OCI-LY7 (cell line): ENCODE data around the gene PAK4. TPM values are rescaled to one million over a fixed set of nuclear protein-coding genes. Genes with fewer than 3 reads are reported as not detected.

ENCODE experiments used
- BruUV-seq: library from RNA; stranded (reverse); fragments of 400-500 nt; replicated peaks from 2 replicates; lab custom pipeline; 2021; lab: Mats Ljungman, UMichigan
- CTCF ChIA-PET: fragments of 300-600 bp; sonication (Branson Sonifier 250); formaldehyde crosslinking; loops from one replicate; lab custom pipeline; 2022; ENCODE audit warnings: antibody characterized with exemption; ENCODE audit not compliant: unreplicated experiment; lab: Charles Lee
- POLR2A ChIA-PET: fragments of 300-600 bp; sonication (Branson Sonifier 250); formaldehyde crosslinking; loops from one replicate; lab custom pipeline; 2022; ENCODE audit warnings: antibody characterized with exemption; lab: Charles Lee
- DNase-seq: peaks from one replicate; pipeline ENCODE4 v3.0.0-alpha.2; 2015; ENCODE audit warnings: low spot score
- H2AFZ ChIP-seq: fragments of 200-600 bp; sonication (generic), shearing (Covaris generic); 2 replicates; pipeline ENCODE4 v1.6.1; 2014; ENCODE audit warnings: mild to moderate bottlenecking, antibody characterized with exemption, low read length, moderate library complexity
- H3K27ac ChIP-seq: fragments of 200-600 bp; sonication (generic); 2 replicates; pipeline ENCODE4 v1.5.1; 2014; ENCODE audit warnings: mixed run types, low read depth, mild to moderate bottlenecking, moderate library complexity, low read length, inconsistent platforms; ENCODE audit not compliant: poor library complexity, severe bottlenecking
- H3K36me3 ChIP-seq: fragments of 200-600 bp; sonication (generic); 2 replicates; pipeline ENCODE4 v1.6.1; 2014; ENCODE audit warnings: mild to moderate bottlenecking, antibody characterized with exemption, low read length, moderate library complexity, mixed read lengths; ENCODE audit not compliant: insufficient read depth
- H3K4me1 ChIP-seq: fragments of 200-600 bp; sonication (generic); 2 replicates; pipeline ENCODE4 v1.5.1; 2014; ENCODE audit warnings: mild to moderate bottlenecking, low read length; ENCODE audit not compliant: insufficient read depth, poor library complexity, severe bottlenecking
- H3K4me2 ChIP-seq: fragments of 200-600 bp; sonication (generic); 2 replicates; pipeline ENCODE4 v1.6.1; 2014; ENCODE audit warnings: mild to moderate bottlenecking, low read length
- H3K4me3 ChIP-seq: fragments of 200-600 bp; sonication (generic); 2 replicates; pipeline ENCODE4 v1.5.1; 2014; ENCODE audit warnings: mild to moderate bottlenecking, low read depth, low read length; ENCODE audit not compliant: poor library complexity, severe bottlenecking
- H3K79me2 ChIP-seq: fragments of 200-600 bp; sonication (generic); 2 replicates; pipeline ENCODE4 v1.6.1; 2016; ENCODE audit warnings: low read depth, mild to moderate bottlenecking, low read length, moderate library complexity, mixed read lengths; ENCODE audit not compliant: insufficient read depth
- H3K9me2 ChIP-seq: fragments of 200-600 bp; sonication (generic); 2 replicates; pipeline ENCODE4 v1.6.1; 2016; ENCODE audit warnings: mild to moderate bottlenecking, low read length, mixed read lengths; ENCODE audit not compliant: insufficient read depth
- H3K9me3 ChIP-seq: fragments of 200-600 bp; sonication (generic); 2 replicates; pipeline ENCODE4 v1.6.1; 2014; ENCODE audit warnings: mild to moderate bottlenecking, mixed run types, low read length, mixed read lengths
- H4K20me1 ChIP-seq: fragments of 200-600 bp; sonication (generic); 2 replicates; pipeline ENCODE4 v1.6.1; 2014; ENCODE audit warnings: mild to moderate bottlenecking, antibody characterized with exemption, low read length, moderate library complexity, mixed read lengths; ENCODE audit not compliant: insufficient read depth
- EZH2phosphoT487 ChIP-seq: fragments of 200-600 bp; sonication (generic); IDR thresholded peaks from 2 replicates; pipeline ENCODE4 v1.6.1; 2018; ENCODE audit warnings: low read depth, borderline replicate concordance, mild to moderate bottlenecking, mixed run types, antibody characterized with exemption, low read length, moderate library complexity, mixed read lengths
- intact Hi-C: fragments of 100-400 bp; cut with micrococcal nuclease; formaldehyde crosslinking; loops from one replicate; pipeline ENCODE4 v1.10.0; 2022; ENCODE audit not compliant: unreplicated experiment
- total RNA-seq, 2 experiments: library from RNA; depleted of rRNA in 1 of 2; stranded (reverse); fragments of >200 nt in 1 of 2; shearing (Covaris generic) in 1 of 2; gene quantifications; 2 replicates each; pipeline ENCODE4 v1.2.3, GENCODE V29; 2014 to 2022
- TF ChIP-seq, protein P1 (sequence below): fragments of 200-600 bp; sonication (generic); conservative IDR thresholded peaks from 2 replicates; pipeline ENCODE4 v1.5.1; 2014; ENCODE audit warnings: mild to moderate bottlenecking, antibody characterized with exemption, low read length, moderate library complexity, mixed read lengths

Gene PAK4
- total RNA-seq, 2 experiments from 2014 or later, result 7.8 to 26.7 TPM

DNA sequence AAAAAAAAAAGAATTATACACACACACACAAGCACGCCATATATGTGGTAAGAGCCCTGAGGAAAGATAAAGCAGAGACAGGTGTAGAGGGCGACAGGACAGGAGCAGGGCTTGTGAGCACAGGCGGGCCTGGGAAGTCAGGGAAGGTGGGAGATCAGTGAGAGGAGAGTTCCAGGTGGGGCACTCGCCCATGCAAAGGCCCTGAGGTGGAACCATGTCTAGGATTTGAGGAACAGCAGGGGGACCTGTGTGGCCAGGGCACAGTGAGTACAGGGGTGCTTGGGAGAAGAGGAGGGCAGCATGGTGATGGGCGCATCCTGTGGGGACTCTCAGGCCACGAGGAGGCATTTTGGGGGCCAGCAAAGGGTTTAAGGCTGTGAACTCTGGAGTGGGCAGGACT is 38.7 kb downstream of the PAK4 start:
- no TSS peak for BruUV-seq
- no peak overlapping the region for H3K4me3 ChIP-seq
- no peak overlapping the region for H2AFZ ChIP-seq
- ChIA-PET CTCF (no interaction called here), POLR2A (no interaction called here)
- no peaks in the 10 kb centered on the region for H3K4me1 ChIP-seq
- H3K79me2 ChIP-seq, result no peaks in the 10 kb centered on the region
- no peak overlapping the region for H3K4me2 ChIP-seq
- no peaks in the 10 kb centered on the region for H4K20me1 ChIP-seq
- no peak for DNase-seq
- no peak overlapping the region for H3K27ac ChIP-seq
- H3K36me3 ChIP-seq, result no peaks in the 10 kb centered on the region
- TF ChIP-seq, protein P1, sequence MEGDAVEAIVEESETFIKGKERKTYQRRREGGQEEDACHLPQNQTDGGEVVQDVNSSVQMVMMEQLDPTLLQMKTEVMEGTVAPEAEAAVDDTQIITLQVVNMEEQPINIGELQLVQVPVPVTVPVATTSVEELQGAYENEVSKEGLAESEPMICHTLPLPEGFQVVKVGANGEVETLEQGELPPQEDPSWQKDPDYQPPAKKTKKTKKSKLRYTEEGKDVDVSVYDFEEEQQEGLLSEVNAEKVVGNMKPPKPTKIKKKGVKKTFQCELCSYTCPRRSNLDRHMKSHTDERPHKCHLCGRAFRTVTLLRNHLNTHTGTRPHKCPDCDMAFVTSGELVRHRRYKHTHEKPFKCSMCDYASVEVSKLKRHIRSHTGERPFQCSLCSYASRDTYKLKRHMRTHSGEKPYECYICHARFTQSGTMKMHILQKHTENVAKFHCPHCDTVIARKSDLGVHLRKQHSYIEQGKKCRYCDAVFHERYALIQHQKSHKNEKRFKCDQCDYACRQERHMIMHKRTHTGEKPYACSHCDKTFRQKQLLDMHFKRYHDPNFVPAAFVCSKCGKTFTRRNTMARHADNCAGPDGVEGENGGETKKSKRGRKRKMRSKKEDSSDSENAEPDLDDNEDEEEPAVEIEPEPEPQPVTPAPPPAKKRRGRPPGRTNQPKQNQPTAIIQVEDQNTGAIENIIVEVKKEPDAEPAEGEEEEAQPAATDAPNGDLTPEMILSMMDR, result no peak
- TF ChIP-seq EZH2phosphoT487, result no peak
- no peaks in the 10 kb centered on the region for H3K9me3 ChIP-seq
- intact Hi-C loops, result no loop called here
- H3K9me2 ChIP-seq, result no peaks in the 10 kb centered on the region

DNA sequence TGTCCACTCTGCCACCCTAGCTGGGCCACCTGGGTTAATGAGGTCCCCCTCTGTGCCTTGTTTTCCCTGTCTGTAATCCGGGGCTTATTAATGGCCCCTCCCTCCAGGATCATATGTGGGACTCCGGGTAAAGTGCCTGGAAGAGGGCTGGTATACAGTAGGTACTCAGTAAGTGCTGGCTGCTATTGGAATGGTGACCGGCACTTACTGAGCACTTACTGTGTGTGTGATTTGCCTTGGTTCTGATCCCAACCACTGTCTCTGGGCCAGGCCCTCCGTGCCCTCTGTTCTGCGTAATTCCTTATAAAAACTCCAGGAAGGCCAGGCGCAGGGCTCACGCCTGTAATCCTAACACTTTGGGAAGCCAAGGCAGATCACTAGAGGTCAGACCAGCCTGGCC is 40.3 kb downstream of the PAK4 start:
- no peak for DNase-seq
- Histone ChIP-seq H3K4me2 (no peak overlapping the region), H3K9me2 (no peaks in the 10 kb centered on the region), H2AFZ (no peak overlapping the region), H3K79me2 (no peaks in the 10 kb centered on the region), H3K4me3 (no peak overlapping the region), H4K20me1 (no peaks in the 10 kb centered on the region), H3K27ac (no peak overlapping the region), H3K36me3 (no peaks in the 10 kb centered on the region), H3K4me1 (no peaks in the 10 kb centered on the region), H3K9me3 (no peaks in the 10 kb centered on the region)
- POLR2A ChIA-PET, result no interaction called here
- intact Hi-C loops, result no loop called here
- CTCF ChIA-PET, result no interaction called here
- TF ChIP-seq, protein P1, result no peak
- no peak for TF ChIP-seq EZH2phosphoT487
- no TSS peak for BruUV-seq

DNA sequence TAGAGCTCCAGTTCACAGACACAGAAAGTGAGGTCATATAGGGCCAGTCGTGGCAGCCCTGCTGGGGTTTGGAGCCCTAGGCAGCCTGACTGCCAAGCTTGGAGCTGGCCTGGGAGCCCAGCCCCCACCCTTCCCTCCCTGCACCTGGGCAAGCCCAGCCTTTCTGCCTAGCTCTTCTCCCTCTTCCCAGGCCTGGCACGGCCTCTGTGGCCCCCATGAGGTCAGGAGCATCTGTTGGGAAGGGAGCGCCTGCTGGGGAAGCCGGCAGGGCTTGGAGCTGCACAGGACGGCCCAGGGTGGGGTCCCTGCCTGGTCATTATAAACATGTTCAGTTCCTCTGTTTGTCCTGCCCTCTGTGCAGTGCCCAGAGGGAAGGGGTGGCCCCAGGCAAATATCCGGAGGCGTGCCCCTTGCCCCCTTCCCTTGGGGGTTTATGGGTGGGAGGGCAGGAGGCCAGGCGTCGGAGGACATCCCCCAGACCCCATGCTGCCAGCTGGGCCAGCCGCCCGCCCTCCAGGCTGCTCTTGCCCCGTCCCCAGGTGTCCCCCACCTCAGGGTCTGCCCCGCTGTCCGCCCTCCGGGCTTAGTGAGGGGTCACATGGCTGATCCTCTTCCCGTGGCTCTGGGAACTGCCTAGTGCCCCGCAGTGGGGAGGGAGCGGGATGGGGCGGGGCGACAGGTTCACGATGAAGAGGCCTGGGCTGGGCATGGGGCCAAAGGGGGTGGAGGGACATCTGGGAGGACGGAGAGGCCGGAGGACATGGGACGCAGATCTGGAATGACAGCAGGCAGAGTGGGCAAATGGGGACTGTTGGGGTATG is 41.2 kb downstream of the PAK4 start:
- Histone ChIP-seq H3K27ac (no peak overlapping the region), H3K36me3 (no peaks in the 10 kb centered on the region), H2AFZ (no peak overlapping the region), H3K79me2 (no peaks in the 10 kb centered on the region), H3K4me3 (no peak overlapping the region), H3K9me2 (no peaks in the 10 kb centered on the region), H3K9me3 (no peaks in the 10 kb centered on the region), H3K4me1 (no peaks in the 10 kb centered on the region), H3K4me2 (no peak overlapping the region), H4K20me1 (no peaks in the 10 kb centered on the region)
- ChIA-PET POLR2A (no interaction called here), CTCF (no interaction called here)
- DNase-seq, result no peak
- intact Hi-C loops, result no loop called here
- BruUV-seq, result no TSS peak
- TF ChIP-seq, protein P1, result no peak
- TF ChIP-seq EZH2phosphoT487, result no peak
